Right atrium auricular region (tissue), 2 donors: ENCODE results near the gene STIM1. TPM values are rescaled to one million over a fixed set of nuclear protein-coding genes. Genes with fewer than 3 reads are reported as not detected.

Experiments used
- DNase-seq: peaks from one replicate; pipeline ENCODE4 v3.0.0-alpha.2; 2019; ENCODE audit warnings: low spot score
- H3K27ac ChIP-seq, 2 donors: fragments of 200-600 bp; sonication (generic); 1 replicate in 1 of 2; 2 replicates in 1 of 2; pipeline ENCODE4 v1.5.1; 2016 to 2019
- H3K27me3 ChIP-seq, 2 donors: fragments of 200-600 bp; sonication (generic); one replicate each; pipeline versions ENCODE4 v1.5.1 to v1.6.0; 2017 to 2019
- H3K36me3 ChIP-seq: fragments of 200-600 bp; sonication (generic); one replicate; pipeline ENCODE4 v1.5.1; 2016
- H3K4me1 ChIP-seq, 2 donors: fragments of 200-600 bp; sonication (generic); one replicate each; pipeline versions ENCODE4 v1.5.1 to v1.6.0; 2017 to 2019
- H3K4me3 ChIP-seq, 2 donors: fragments of 200-600 bp; sonication (generic); 1 replicate in 1 of 2; 2 replicates in 1 of 2; pipeline ENCODE4 v1.5.1; 2017 to 2019; ENCODE audit warnings: mild to moderate bottlenecking in 1 of 2, moderate library complexity in 1 of 2
- H3K9me3 ChIP-seq, 2 donors: fragments of 200-600 bp; sonication (generic); one replicate each; pipeline ENCODE4 v1.5.1; 2019
- CTCF ChIP-seq, 2 donors: fragments of 200-600 bp; sonication (generic); IDR thresholded peaks; one replicate each; pipeline ENCODE4 v1.5.1; 2019; ENCODE audit warnings: antibody characterized with exemption in 2 of 2
- total RNA-seq, 2 donors: library from RNA; depleted of rRNA; stranded (reverse); fragments of >200 nt; gene quantifications; one replicate each; pipeline ENCODE4 v1.1.0, GENCODE V29; 2016

STIM1 gene
- total RNA-seq, 2 donors from 2014 or later = 15.4 to 16.6 TPM

GRCh38 chr11:3946455-3947017, 91.1 kb downstream of the STIM1 start:
- H3K4me1 ChIP-seq = peaks cover 0 to 67% of the 10 kb centered on the region in 2 donors

GRCh38 chr11:3947061-3947460, 91.6 kb downstream of the STIM1 start:
- Histone ChIP-seq H3K36me3 (no peaks in the 10 kb centered on the region), H3K27ac (peak overlapping the region; percentile 67 to 71), H3K9me3 (no peaks in the 10 kb centered on the region), H3K27me3 (no peaks in the 10 kb centered on the region), H3K4me3 (no peak overlapping the region), H3K4me1 (peaks cover 0 to 72% of the 10 kb centered on the region in 2 donors)
- DNase-seq = no peak
- no peak for TF ChIP-seq CTCF (IDR thresholded peaks at IDR 0.05)

More at GRCh38 chr11:3946455-3947017, 91.1 kb downstream of the STIM1 start:
- no peak for DNase-seq
- Histone ChIP-seq H3K4me3 (no peak overlapping the region), H3K27me3 (no peaks in the 10 kb centered on the region), H3K9me3 (no peaks in the 10 kb centered on the region), H3K27ac (peak overlapping the region; percentile 67 to 71), H3K36me3 (no peaks in the 10 kb centered on the region)
- TF ChIP-seq CTCF (IDR thresholded peaks at IDR 0.05) = no peak

GRCh38 chr11:3949125-3949524, 93.7 kb downstream of the STIM1 start:
- no peaks in the 10 kb centered on the region for H3K36me3 ChIP-seq
- H3K9me3 ChIP-seq = no peaks in the 10 kb centered on the region
- H3K4me3 ChIP-seq = no peak overlapping the region
- H3K27ac ChIP-seq = no peak overlapping the region
- DNase-seq = no peak
- no peak for TF ChIP-seq CTCF (IDR thresholded peaks at IDR 0.05)
- H3K27me3 ChIP-seq = no peaks in the 10 kb centered on the region
- peaks cover 0 to 58% of the 10 kb centered on the region in 2 donors for H3K4me1 ChIP-seq

- DNase-seq = no peak
- TF ChIP-seq CTCF (IDR thresholded peaks at IDR 0.05) = no peak
These were observed 95.7 kb downstream of the STIM1 start for GRCh38 chr11:3950996-3951660.

GRCh38 chr11:3952715-3953114, 97.3 kb downstream of the STIM1 start:
- DNase-seq = no peak
- H3K4me3 ChIP-seq = no peak overlapping the region
- no peak for TF ChIP-seq CTCF (IDR thresholded peaks at IDR 0.05)
- peaks cover 0 to 28% of the 10 kb centered on the region in 2 donors for H3K4me1 ChIP-seq
- H3K9me3 ChIP-seq = no peaks in the 10 kb centered on the region
- H3K27me3 ChIP-seq = no peaks in the 10 kb centered on the region
- H3K36me3 ChIP-seq = no peaks in the 10 kb centered on the region
- H3K27ac ChIP-seq = no peak overlapping the region

More at GRCh38 chr11:3950996-3951660, 95.7 kb downstream of the STIM1 start:
- Histone ChIP-seq H3K9me3 (no peaks in the 10 kb centered on the region), H3K27me3 (no peaks in the 10 kb centered on the region), H3K27ac (peak overlapping the region in 1 of 2 donors; percentile 17), H3K4me3 (no peak overlapping the region), H3K36me3 (no peaks in the 10 kb centered on the region), H3K4me1 (peaks cover 0 to 44% of the 10 kb centered on the region in 2 donors)
